Measurements from ENCODE around the gene PPIP5K1.

- TF ChIP-seq GATA2 (IDR thresholded peaks at IDR 0.05; ENCODE audit: low read depth, low read length): no peak
- TF ChIP-seq GATA3 (IDR thresholded peaks at IDR 0.05; ENCODE audit: low read depth, low read length): no peak
These were observed 61.4 kb downstream of the PPIP5K1 start for GRCh38 chr15:43528542-43529007.

Measured in SH-SY5Y (cell line).